Raji (cell line): ENCODE measurements around the gene DHTKD1.
A peak's percentile ranks its signal among the peaks of the same experiment; 100 is the strongest.

Source experiments
- POLR2A ChIP-seq: IDR thresholded peaks from 2 replicates; pipeline ENCODE4 v1.6.1; 2011; ENCODE audit warnings: low read depth, low read length, control low read depth; ENCODE audit not compliant: insufficient read depth

The DHTKD1 gene

GRCh38 chr10:12111528-12111927 is 42.8 kb downstream of the DHTKD1 start:
- TF ChIP-seq POLR2A: no peak

GRCh38 chr10:12113627-12114026 is 44.9 kb downstream of the DHTKD1 start:
- no peak for TF ChIP-seq POLR2A

- TF ChIP-seq POLR2A: no peak
Observed at GRCh38 chr10:12121673-12122072, 52.9 kb downstream of the DHTKD1 start.

- peak; percentile 69 for TF ChIP-seq POLR2A
Observed at GRCh38 chr10:12129222-12130111, 60.7 kb downstream of the DHTKD1 start, which contains the start of gene SEC61A2. Gene SEC61A2 (plus strand): TSS chr10:12129677. CDS start chr10:12129788, 111 bp downstream.

GRCh38 chr10:12130237-12130872 is 61.6 kb downstream of the DHTKD1 start:
- no peak for TF ChIP-seq POLR2A

- no peak for TF ChIP-seq POLR2A
Observed at GRCh38 chr10:12135631-12136030, 66.9 kb downstream of the DHTKD1 start.

GRCh38 chr10:12140038-12140437 is 71.3 kb downstream of the DHTKD1 start:
- no peak for TF ChIP-seq POLR2A

GRCh38 chr10:12144538-12144937 is 75.8 kb downstream of the DHTKD1 start:
- TF ChIP-seq POLR2A: no peak

- TF ChIP-seq POLR2A: no peak
Observed at GRCh38 chr10:12150163-12150562, 81.4 kb downstream of the DHTKD1 start.

GRCh38 chr10:12154516-12154915 is 85.8 kb downstream of the DHTKD1 start:
- no peak for TF ChIP-seq POLR2A

- TF ChIP-seq POLR2A: no peak
Observed at GRCh38 chr10:12156367-12157123, 87.8 kb downstream of the DHTKD1 start.

- no peak for TF ChIP-seq POLR2A
Observed at GRCh38 chr10:12158111-12158510, 89.4 kb downstream of the DHTKD1 start.

GRCh38 chr10:12160664-12161063 is 91.9 kb downstream of the DHTKD1 start:
- no peak for TF ChIP-seq POLR2A

- TF ChIP-seq POLR2A: no peak
Observed at GRCh38 chr10:12162927-12163326, 94.2 kb downstream of the DHTKD1 start.

GRCh38 chr10:12164085-12164484 is 95.3 kb downstream of the DHTKD1 start:
- TF ChIP-seq POLR2A: no peak
